ENCODE data around the gene KRT86.
"Not testable (repeated sequence)": the region's sequence is repeated elsewhere in the genome, so short reads cannot be mapped to it uniquely, and the experiment has no call there.

The KRT86 gene

DNA sequence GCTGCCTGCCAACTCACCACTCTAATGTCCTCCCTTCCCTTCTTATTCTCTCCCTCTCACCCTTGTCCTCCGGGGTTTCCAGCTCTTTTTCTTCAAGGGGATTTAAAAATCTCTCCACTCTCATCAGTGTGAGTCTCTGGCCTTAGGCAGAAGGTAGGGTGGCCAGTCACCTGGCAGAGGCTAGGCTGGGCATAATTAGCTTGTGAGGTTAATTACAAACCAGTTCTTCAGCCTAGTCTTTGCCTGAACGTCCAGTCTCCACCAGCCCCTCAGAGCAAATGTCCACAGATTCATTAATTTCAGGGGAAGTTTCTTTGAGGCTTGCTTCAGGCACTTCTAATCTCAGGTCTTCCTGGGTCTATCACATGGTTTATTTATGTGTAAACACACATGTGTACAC lies 34.7 kb upstream of the KRT86 start:
- no peak for DNase-seq

DNA sequence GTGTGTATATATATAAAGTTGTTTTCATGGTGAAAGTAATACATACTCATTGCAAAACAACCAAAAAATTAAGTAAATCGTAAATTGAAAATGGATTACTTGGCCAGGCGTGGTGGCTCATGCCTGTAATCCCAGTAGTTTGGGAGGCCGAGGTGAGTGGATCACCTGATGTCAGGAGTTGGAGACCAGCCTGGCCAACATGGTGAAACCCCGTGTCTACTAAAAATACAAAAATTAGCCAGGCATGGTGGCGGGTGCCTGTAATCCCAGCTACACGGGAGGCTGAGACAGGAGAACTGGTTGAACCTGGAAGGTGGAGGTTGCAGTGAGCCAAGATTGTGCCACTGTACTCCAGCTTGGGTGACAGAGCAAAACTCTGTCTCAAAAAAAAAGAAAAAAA lies 34.2 kb upstream of the KRT86 start:
- not testable (repeated sequence) for DNase-seq

DNA sequence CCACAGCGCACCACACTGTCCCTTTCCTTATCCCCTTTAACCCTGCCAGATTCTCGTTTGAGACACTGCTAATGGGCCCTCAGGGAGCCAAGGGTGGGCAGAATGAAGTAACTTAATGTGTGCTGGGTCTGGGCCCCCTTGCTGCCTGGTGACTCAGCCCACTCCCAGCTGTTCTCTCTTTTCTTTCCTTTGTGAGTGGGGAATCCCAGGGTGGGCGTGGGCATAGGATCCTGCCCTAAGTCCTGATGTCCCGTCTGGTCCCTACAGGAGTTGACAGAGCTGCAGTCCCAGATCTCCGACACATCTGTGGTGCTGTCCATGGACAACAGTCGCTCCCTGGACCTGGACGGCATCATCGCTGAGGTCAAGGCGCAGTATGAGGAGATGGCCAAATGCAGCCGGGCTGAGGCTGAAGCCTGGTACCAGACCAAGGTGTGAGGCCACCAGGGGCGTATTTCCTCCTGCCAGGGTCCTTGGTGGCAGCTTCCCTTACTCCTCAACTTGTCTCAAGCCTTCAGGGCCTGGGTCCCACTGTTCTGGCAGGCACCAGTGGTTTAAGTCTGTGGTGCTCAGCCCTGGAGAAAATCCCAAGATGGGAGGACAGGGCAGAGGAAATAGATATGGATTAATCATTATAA lies 33.1 kb upstream of the KRT86 start:
- DNase-seq = no peak

DNA sequence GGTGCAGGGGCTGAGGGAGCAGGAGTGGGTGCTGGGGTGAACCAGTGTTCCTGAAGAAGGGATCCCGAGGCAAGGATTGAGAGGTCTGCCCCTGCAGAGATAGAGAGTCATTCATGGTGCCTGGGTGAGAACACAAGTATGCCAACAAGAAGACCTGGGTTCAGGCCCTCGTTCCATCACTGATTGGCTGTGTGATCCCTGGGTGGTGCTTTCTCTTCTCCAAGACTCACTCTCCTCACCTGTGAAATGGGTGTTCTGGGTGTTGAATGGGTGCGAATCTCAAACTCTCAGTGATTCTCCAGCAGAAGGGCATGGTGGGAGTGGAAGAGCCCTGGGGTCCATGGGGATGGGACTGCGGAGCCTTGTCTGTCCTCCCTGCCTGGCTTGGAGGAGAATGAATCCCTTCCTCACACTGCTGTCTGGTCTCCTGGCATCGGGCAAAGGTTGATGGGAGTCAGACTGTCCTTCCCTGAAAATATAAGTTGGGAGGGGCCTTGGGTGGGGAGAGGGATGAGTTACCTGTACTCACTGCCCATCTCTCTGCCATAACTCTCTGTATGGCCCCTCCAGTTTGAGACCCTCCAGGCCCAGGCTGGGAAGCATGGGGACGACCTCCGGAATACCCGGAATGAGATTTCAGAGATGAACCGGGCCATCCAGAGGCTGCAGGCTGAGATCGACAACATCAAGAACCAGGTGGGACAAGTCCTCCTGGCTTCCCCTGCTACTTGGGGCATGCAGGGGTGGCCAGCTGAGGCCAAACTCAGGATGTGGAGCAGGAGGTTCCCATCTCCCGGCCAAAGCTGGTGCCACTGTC lies 31.8 kb upstream of the KRT86 start:
- no peak for DNase-seq

DNA sequence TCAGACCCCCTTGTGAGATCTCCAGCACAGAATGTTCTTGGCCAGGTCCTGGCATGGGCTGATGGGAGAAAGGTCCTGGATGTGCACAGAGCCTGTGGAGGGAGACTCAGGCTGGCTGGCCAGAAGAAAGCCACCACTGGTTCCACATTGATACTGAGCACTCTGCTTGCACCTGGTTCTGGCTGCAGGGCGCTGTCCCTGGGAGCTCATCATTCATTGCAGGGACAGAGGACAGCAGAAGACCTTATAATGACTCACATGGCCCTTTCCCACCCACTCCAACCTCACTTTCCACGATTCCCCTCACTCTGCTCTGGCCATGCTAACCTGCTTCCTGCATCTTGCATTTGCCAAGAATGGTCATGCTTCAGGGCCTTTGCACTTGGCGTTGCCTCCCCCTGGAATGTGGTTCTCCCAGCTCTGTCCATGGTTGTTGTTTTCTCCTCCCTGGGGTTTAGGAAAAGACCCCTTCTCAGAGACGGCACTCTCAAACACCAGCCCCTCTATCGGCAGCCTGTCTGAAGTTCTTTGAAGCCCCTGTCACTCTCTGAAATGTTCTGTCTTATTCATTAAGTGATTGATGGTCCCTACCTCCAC lies 31.1 kb upstream of the KRT86 start:
- peak; percentile 38 for DNase-seq

DNA sequence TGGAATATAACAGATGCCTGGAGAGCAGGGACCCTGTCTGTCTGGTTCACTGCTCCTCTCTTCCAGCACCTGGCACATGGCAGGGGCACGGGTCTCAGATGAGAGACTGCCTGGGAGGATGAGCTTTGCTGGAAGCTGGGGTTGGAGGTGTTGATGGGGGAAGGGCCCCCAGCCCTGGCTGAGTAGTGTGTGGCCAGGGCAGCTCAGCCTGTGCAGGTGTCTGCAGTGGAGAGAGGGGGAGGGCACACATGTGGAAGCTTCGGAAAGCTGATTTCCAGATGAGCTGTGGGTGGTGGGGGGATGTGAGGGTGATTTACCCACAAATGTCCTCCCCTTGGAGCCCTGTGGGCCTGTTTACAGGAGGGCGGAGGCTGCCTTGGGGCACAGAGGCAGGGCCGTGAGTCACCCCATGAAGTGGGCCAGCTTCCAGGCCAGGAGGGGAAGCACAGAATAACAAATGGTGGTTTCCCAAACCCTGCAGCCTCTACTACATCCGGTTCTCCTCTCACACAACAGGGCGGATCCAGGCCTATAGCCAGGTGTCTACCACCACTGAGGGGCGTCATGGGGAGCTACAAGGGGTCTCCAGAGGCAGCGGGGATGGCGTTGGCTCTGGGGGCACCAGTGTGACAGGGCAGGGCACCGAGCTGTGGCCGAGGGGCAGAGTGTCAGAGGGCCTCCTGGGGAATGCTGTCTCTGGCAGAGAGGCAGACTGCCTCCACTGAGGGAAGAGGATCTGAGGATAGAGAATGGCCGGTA lies 30.4 kb upstream of the KRT86 start:
- DNase-seq = peak; percentile 69

DNA sequence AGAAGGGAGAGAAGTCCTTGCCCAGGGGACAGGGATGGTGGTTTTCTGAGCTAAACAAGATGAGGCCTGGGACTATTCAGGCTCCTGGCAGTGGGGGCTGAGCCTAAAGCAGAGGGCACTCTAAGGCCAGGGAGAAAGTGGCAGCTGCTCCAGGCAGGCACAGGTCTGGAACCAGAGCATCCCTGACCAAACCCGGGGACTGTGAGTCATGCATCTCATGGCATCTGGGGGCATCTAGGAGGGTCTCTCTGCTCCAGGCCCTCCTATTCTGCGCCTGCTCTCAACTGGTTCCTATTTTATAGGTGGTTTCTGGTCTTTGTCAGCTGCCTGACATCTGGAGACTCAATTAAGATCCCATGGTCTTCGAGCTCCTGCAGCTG lies 29.8 kb upstream of the KRT86 start:
- no peak for DNase-seq

DNA sequence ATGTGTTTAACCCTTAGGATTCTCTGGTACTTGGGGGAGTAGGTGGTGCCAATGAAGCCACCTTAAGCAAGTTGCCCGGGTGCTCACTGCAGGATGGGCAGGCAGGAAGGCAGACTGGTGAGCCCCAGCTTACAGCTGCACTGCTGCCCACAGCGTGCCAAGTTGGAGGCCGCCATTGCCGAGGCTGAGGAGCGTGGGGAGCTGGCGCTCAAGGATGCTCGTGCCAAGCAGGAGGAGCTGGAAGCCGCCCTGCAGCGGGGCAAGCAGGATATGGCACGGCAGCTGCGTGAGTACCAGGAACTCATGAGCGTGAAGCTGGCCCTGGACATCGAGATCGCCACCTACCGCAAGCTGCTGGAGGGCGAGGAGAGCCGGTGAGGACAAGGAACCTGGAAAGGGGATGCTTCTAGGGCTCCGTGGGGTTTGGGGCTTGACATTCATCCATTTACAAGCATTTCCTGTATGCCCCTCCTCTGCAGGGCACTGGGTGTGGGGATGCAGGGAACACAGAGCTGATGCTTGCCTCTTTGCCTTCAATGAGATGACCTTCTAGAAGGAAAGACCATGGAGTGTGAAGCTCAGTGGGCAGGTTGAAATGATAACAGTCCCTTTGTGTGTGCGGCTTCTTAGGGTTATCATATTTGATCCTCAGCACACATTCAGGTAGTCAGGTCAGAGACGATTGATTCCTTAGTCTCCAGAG lies 29.0 kb upstream of the KRT86 start:
- no peak for DNase-seq

DNA sequence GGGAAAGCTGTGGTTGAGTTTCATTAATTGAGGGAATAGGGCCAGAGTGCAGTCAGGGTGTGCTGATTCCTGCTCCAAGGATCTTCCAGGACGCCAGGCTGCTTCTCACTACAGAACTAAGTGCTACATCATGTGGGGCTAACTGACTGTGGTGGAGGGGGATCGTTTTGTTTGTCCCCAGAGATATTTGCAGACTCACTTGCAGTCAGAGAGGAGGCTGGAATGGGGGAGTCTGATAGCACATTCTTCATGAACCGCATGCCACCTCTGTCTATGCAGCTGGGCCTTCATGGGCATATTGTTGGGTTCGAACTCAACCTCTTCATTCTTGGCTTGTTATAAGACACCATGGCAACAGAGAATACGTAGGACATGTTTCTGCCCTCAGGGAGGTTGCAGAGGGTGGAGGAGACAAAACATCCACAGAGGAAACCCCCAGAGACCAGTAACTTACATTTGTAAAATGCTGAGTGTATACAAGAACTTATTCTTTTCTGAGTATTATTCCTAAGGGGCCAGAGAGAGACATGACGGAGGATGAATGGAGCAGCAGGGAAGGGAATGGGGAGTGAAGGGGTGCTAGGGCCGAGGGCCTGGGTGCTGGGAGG lies 28.4 kb upstream of the KRT86 start:
- DNase-seq = no peak

DNA sequence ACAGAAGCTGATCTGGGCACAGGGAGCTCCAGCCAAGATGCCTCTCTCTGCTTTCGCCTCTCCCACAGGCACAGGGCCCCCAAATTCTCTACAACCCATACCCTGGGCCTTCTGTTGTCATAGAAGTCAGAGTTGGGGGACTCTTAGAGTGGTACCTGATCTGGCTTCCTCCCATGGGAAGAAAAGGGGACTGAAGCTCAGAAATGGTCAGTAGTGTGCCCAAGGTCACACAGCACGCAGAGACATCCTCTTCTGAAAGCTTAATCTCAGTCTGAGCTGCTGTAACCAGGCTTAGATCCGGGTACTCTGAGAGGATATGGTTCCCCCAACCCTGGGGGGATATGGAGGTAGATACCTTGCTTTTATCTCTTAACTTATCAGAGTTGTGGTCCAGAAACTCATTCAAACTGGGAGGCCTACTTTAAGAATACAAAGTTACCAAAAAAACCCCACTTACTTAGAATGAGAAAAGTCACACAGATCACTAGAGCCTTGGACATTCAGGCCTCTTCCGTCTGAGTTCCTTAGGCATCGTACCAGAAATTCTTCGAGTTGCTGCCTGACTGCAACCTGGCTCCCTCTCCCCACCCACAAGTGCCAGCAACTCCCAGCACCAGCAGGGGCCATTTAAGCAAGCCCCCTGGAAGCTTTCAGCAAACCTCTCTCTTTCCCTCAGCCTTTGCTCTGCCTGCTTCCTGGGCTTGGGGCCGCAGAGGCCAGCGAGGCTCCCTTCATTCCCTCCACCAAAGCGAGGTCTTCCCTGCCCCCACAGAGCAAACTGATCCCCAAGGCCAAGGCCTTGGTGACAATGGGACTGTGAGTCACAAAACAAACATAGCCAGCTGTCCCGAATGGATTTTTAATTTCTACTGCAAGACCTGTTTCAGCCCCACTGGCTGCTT lies 27.5 kb upstream of the KRT86 start:
- DNase-seq = peak; percentile 59

DNA sequence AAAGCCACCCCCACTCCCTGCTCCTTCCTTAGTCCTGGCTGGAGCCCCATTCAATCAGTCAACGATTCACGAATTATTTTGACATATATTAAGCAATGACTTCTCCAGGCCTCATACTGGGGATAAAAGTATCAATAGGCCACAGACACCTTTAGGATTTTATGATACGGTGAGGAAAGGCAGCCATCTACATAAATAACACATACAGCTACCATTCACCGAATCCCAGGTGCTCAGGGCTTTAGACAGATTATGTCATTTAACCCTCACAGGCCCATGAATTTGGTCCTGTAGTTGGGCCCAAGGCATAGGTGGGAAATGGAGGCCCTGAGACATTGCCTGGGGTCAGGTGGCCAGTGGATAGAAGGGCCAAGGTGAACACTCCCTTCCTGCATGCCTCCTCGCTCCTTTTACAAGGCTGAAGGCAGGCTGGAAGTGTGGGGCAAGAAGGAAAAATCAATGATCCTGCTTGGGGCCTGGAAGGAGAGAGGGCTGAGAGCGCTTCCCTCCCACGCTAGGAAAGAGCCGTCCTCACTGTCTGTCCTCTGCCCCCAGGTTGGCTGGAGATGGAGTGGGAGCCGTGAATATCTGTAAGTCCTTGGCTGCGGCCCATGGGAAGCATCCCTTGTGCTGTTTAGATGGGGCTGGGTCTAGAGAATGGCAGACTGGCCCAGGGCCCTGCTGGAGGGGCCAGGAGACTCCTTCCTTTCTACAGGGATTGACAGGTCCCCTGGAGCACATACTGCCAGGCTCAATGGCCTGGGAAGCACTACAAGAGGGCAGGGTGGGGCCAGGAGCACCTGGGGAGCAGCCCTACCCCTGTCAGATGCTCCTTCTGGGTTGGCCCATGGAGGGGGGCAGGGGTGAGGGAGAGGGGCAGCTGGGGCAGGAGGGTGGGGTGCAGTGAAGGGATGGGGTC lies 26.6 kb upstream of the KRT86 start:
- no peak for DNase-seq

DNA sequence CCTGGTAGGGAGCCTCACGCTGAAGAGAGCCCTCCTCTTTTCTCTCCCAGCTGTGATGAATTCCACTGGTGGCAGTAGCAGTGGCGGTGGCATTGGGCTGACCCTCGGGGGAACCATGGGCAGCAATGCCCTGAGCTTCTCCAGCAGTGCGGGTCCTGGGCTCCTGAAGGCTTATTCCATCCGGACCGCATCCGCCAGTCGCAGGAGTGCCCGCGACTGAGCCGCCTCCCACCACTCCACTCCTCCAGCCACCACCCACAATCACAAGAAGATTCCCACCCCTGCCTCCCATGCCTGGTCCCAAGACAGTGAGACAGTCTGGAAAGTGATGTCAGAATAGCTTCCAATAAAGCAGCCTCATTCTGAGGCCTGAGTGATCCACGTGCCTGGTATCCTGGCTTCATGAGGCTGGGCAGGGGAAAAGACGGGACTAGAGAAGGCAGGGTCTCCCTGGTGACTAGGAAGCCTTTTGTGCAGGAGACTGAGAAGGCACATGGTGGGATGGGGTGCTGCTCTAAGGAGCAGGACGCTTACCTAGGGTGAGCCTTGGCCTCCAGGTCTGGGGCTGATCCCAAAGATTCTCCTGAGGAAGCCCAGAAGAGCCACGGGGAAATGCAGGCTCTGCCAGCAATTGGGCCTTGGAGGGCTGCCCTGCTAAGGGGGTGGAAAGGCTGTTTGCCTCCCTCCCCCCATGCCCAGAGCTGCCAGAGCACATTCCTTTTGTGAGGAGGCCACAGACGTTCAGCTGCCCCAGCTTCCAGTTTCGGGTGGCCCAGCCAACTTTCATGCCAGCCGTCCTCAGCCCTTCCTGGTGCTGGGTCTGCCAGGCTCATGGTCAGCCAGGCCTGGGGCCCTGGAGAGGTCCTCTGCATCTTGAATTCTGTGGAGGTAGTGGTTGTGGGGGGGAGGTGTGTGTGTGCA lies 25.6 kb upstream of the KRT86 start:
- no peak for DNase-seq

DNA sequence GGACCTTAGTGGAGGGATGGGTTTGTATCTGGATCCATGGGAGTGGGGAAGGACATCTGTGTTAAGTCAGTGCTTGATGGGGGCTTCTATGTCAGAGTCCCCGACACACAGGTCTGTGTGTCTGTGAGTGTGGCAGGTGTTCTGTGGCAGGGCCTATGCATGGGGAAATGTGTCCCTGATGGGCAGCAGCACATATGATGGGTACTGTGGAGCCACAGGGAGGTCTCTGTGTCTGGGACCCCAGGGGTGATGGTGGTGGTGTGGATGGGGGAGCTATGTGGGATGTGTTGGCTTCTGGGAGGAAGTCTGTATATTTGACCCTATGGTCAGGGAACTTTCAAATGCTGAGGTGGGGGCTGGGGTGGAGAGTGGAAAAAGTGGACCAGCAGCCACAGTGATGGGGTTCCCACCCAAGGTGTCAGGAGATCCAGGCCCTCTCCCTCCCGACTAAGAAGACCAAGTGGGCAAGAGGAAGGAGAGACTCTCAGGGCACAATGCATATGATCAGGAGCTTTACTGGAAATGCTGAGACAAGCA lies 24.9 kb upstream of the KRT86 start:
- no peak for DNase-seq

DNA sequence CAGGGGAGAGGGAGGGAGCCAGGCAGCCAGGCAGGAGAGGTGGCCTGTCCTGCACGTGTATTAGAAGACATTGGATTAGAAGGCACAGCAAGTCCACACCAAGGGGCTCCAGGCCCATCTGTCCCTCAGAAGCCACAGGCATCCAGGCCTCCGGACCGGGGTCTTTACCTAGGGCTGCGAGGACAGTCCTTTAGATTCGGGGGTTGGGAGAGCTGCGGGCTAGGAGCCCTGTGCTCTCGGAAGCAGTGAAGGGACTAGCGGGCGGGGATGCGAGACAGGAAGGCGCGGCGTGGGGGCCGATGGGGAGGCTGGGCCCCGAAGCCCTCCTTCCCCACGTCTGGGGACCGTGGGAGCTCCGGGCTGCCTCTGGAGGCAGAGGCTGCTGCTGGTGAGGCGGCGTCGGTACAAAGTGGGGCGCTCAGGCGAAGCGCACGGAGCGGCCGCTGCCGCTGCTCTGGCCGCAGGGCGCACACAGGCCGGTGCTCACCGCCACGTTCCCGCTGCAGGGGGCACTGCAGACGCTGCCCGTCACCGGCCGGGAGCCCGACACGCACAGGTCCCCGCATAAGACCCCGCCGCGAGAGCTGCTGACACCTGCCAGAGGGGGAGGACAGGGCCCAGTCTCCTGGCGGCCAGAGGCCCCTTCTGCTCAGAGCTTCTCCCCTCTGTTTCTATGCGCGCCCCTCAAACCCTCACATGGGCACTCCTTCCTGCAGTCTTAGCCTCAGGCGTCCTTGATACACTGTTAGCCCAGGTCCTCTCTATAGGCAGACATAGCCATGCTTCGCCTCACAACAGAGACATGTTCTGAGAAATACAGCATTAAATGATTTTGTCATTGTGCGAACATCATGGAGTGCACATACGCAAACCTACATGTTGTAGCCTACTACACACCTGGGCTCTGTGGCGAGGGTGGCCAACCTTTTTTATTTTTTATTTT lies 24.1 kb upstream of the KRT86 start:
- no peak for DNase-seq

DNA sequence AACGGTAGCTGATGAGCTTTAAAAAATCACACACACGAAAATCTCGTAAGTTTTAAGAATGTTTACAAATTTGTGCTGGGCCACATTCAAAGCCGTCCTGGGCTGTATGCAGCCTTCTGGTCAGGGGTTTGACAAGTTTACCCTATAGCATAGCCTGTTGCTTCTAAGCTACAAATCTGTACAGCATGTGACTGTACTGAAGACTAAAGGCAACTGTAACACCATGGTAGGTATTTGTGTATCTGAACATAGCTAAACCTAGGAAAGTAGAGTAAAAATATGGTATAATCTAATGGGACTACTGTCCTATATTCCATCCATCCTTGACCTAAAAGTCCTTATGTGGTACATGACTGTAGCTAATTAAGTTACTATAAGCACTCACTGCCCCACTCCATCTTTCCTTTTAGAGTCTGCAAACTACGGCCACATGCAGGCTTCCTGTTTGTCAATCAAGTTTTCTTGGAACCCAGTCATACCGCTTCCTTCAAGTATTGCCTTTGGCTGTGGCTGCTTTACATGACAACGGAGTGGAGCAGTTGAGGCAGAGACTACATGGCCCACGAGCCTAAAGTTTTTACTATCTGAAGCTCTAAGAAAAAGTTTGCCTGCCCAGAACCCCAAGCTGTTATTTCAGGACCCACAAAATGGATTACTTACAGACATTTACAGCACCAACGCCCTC lies 22.9 kb upstream of the KRT86 start:
- DNase-seq = no peak

DNA sequence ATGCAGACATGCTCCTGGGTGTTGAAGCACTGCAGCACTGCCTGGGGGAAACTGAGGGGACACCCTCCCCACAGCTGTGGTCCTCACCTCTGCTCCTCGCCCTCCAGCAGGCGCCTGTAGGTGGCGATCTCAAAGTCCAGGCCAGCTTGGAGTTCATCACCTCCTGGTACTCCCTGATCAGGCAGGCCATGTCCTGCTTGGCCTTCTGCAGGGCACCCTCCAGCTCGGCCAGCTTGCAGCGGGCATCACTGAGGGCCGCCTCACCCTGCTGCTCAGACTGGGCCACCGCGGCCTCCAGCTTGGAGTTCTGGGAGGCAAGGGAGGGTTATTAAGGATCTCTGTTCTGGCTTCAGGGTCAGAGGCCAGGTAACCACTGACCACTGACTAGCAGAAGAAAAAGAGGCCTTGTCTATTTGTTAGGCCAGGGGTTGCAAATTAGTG lies 22.2 kb upstream of the KRT86 start:
- DNase-seq = not testable (repeated sequence)
